Hematopoietic multipotent progenitor cell treated with erythropoietin and hydrocortisone succinate and interleukin-3 and kit ligand, for 4 days (in vitro differentiated cells): ENCODE measurements around the gene BICD2.
A peak's percentile ranks its signal among the peaks of the same experiment; 100 is the strongest.

Experiments
- DNase-seq: peaks from one replicate; pipeline ENCODE4 v3.0.0-alpha.2; 2015

Gene BICD2

GRCh38 chr9:92726971-92727715 is 37.5 kb downstream of the BICD2 start:
- no peak for DNase-seq

- no peak for DNase-seq
These were observed 38.3 kb downstream of the BICD2 start for GRCh38 chr9:92726348-92726747.

GRCh38 chr9:92725766-92726165 is 38.9 kb downstream of the BICD2 start:
- DNase-seq, result no peak

- no peak for DNase-seq
These were observed 39.4 kb downstream of the BICD2 start for GRCh38 chr9:92725266-92725545.

DNA sequence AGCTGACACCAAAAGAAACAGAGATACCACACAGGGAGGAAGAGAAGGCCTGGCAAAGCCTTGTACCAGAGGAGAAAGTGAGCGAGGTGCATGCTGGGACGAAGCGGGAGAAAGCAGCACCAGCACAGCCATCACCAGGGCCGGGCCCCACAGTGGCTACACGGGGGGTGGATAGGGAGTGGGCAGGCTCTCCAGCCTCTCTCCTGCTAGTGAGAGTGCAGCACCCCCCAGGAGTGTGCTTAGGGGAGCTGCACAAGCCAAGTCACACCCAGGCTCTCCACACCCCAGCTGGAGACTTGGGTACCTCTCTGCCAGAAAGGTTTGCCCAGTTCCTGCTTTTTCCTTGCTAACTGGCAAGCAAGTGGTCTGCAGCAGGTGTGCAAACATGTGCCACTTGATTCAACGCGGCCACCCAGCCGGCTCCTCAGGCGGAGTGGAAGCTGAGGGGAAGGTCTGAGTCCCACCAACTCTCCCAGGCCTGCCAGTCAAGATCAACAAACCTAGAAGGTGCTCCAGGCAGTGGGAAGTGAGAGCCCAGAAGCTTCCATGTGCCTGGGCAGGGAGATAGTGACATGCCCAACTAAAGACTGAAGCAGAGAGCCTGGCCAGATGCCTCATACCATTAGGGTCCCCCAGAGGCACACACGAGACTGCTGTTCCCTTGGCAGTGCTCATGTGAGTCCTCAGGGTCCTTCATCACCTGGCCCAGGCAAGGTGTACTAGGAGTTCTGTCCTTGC is 39.9 kb downstream of the BICD2 start:
- DNase-seq, result no peak

- DNase-seq, result no peak
These were observed 40.8 kb downstream of the BICD2 start for GRCh38 chr9:92723801-92724323.

- DNase-seq, result no peak
These were observed 41.4 kb downstream of the BICD2 start for GRCh38 chr9:92723299-92723625.

- DNase-seq, result no peak
These were observed 42.0 kb downstream of the BICD2 start for GRCh38 chr9:92722386-92723298.

DNA sequence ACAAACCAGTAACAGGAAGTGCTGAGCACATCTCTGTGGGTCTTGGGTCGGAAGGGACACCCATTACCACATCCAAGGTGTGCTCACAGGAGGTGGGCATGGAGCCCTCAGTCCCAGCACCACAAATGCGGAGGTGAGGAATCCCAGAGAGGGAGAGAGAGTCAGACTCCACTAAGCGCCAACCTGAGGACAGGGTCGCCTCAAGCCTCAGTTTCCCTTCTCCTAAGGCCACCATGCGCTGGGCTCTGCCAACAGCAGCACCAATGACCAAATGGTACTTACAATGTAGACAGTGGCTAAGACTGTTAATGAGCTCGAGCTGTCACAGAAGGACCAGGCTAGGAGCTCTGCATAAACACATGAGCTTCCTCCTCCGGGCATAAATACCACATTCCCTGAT is 43.1 kb downstream of the BICD2 start:
- no peak for DNase-seq

- DNase-seq, result no peak
These were observed 43.7 kb downstream of the BICD2 start for GRCh38 chr9:92720807-92721535.

GRCh38 chr9:92720209-92720765 is 44.3 kb downstream of the BICD2 start:
- no peak for DNase-seq

GRCh38 chr9:92719028-92719647 is 45.5 kb downstream of the BICD2 start:
- no peak for DNase-seq

- no peak for DNase-seq
These were observed 46.3 kb downstream of the BICD2 start for GRCh38 chr9:92718086-92719001.

DNA sequence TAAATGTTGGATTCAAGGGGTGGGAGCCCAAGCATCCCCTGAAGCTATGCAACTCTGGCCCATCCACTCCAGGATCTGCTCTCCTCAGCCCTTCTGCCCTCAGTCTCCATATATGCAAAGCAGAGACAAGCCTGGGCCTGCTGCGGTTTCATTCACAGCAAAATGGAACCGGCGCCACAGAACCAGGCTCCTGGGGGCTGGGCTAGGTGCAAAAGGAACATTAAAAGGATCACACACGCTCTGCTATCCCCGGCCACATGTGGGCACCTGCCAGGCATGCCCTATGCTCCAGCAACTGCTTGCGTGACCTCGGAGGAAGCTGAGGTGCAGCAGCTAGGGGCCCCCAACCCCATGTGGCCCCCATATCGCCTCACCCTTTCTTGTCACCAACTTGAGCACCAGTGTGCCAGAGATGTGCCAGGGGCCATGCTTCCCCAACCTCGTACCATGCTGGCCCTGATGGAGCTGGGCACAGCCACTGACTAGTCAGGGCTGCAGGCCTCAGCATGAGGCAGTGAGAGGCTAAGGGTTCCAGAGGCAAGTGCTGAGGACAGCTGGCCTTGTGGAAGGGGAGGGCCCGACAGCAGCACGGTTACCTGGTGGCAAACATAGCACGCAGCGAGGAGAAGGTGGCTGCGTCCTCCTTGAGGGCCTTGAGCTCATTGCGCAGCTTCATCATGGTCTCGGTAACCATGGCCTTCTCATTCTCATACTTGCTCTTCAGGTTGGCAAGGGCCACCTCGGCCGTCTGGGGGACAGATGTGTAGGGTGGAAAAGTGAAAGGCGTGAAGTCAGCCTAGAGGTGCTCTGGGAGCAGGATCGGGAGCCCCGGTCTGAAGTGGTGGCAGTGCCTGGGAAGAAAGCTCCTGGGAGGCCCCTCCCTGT is 47.2 kb downstream of the BICD2 start:
- DNase-seq, result no peak

GRCh38 chr9:92716557-92716956 is 48.1 kb downstream of the BICD2 start:
- peak; percentile 76 for DNase-seq

GRCh38 chr9:92715488-92716231 is 49.0 kb downstream of the BICD2 start:
- peak; percentile 79 for DNase-seq

- no peak for DNase-seq
These were observed 49.7 kb downstream of the BICD2 start for GRCh38 chr9:92714787-92715487.

DNA sequence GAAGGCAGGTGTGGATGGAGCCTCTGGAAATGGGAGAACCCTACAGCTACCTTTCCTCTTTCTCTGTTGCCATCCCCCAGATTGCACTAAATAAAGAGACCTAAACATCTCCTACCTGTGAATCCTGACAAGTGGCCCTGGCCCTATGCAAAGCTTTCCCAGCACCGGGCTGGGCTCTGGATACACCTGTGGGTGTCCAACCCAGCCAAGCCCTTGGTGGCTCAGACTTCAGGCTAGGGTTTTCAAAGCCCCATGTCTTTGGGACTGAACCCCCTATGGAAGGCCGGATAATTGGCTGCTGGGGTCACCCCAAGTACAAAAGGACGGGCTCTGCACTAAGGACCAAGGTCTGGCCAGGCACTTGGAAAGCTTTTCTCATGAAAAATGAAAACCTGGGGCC is 50.6 kb downstream of the BICD2 start:
- no peak for DNase-seq
